Nephron (organoid): ENCODE data around the gene TMEM170B.

Experiments used
- H3K27ac Mint-ChIP-seq, 3 experiments: 2 replicates each; pipeline ENCODE4 v1.8.0; 2020; ENCODE audit warnings: mixed read lengths in 3 of 3, mild to moderate bottlenecking in 2 of 3, moderate library complexity in 1 of 3
- H3K27me3 Mint-ChIP-seq: 2 replicates; pipeline ENCODE4 v1.8.0; 2021; ENCODE audit warnings: low read depth, mild to moderate bottlenecking, moderate library complexity, mixed read lengths
- H3K36me3 Mint-ChIP-seq: 2 replicates; pipeline ENCODE4 v1.8.0; 2020; ENCODE audit warnings: low read depth, mixed read lengths
- H3K4me1 Mint-ChIP-seq: 2 replicates; pipeline ENCODE4 v1.8.0; 2020; ENCODE audit warnings: mixed read lengths
- H3K4me3 Mint-ChIP-seq, 3 experiments: 2 replicates each; pipeline ENCODE4 v1.8.0; 2020; ENCODE audit warnings: mild to moderate bottlenecking in 3 of 3, mixed read lengths in 3 of 3, moderate library complexity in 2 of 3
- H3K9me3 Mint-ChIP-seq: 2 replicates; pipeline ENCODE4 v1.8.0; 2020; ENCODE audit warnings: mixed read lengths
- TF ChIP-seq, protein P1 (sequence below), 3 experiments: fragments of 200-600 bp; sonication (generic); IDR thresholded peaks; one replicate each; pipeline ENCODE4 v1.5.0; 2021; ENCODE audit warnings: antibody characterized with exemption in 3 of 3; ENCODE audit not compliant: unreplicated experiment in 3 of 3

TMEM170B gene

DNA sequence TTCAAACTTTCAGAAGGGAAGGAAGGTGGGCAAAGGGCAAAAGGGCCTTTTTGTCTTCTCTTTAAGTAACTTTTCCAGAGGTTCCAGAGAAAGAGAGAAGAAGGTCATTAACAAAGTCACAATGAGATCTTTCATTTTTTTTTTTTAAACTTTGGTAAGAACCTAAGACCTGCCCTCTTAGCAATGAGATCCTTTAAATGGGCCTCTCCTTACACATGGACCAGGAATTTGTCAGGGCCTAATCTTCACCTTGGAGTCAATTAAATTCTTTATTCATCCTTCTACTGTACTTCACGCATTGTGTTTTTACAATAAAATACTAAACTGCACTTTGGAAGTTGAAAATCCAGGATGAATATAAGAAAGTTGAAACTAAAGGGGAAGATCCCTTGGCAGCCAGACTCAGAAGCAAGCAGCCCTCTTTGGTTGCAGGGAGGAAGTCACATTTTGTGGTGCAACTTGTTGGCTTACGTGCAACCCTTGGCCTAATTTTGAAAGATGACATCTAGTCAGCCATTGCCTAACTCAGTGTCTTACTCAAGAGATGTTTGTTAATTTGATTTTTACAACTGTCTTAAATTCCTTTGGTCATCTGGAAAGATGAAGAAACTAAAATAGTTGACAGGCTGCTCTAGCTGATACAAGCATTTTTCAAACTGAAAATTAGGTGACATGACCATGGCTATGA is 11.9 kb upstream of the TMEM170B start:
- Mint-ChIP-seq H3K27ac (no peak overlapping the region), H3K4me3 (no peak overlapping the region), H3K27me3 (no peaks in the 10 kb centered on the region), H3K36me3 (no peaks in the 10 kb centered on the region), H3K9me3 (no peaks in the 10 kb centered on the region), H3K4me1 (no peaks in the 10 kb centered on the region)
- TF ChIP-seq, protein P1, sequence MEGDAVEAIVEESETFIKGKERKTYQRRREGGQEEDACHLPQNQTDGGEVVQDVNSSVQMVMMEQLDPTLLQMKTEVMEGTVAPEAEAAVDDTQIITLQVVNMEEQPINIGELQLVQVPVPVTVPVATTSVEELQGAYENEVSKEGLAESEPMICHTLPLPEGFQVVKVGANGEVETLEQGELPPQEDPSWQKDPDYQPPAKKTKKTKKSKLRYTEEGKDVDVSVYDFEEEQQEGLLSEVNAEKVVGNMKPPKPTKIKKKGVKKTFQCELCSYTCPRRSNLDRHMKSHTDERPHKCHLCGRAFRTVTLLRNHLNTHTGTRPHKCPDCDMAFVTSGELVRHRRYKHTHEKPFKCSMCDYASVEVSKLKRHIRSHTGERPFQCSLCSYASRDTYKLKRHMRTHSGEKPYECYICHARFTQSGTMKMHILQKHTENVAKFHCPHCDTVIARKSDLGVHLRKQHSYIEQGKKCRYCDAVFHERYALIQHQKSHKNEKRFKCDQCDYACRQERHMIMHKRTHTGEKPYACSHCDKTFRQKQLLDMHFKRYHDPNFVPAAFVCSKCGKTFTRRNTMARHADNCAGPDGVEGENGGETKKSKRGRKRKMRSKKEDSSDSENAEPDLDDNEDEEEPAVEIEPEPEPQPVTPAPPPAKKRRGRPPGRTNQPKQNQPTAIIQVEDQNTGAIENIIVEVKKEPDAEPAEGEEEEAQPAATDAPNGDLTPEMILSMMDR (IDR thresholded peaks at IDR 0.05; ENCODE audit: unreplicated experiment in 3 of 3) = no peak

DNA sequence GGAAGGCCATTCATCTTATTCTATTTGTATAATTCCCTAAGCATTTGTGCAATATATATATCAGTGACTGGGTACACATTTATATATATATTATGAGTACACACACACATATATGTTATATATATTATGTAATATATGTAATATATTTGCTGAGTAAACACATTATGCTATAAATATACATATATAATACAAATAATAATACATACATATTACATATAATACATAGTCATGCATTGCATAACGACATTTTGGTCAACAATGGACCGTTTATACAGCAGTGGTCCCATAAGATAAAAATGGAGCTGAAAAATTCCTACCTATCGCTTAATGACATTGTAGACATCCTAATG is 11.4 kb upstream of the TMEM170B start:
- H3K36me3 Mint-ChIP-seq = no peaks in the 10 kb centered on the region
- no peaks in the 10 kb centered on the region for H3K9me3 Mint-ChIP-seq
- H3K4me1 Mint-ChIP-seq = no peaks in the 10 kb centered on the region
- TF ChIP-seq, protein P1 (IDR thresholded peaks at IDR 0.05; ENCODE audit: unreplicated experiment in 3 of 3) = no peak
- H3K4me3 Mint-ChIP-seq = no peak overlapping the region
- H3K27ac Mint-ChIP-seq = no peak overlapping the region
- no peaks in the 10 kb centered on the region for H3K27me3 Mint-ChIP-seq

DNA sequence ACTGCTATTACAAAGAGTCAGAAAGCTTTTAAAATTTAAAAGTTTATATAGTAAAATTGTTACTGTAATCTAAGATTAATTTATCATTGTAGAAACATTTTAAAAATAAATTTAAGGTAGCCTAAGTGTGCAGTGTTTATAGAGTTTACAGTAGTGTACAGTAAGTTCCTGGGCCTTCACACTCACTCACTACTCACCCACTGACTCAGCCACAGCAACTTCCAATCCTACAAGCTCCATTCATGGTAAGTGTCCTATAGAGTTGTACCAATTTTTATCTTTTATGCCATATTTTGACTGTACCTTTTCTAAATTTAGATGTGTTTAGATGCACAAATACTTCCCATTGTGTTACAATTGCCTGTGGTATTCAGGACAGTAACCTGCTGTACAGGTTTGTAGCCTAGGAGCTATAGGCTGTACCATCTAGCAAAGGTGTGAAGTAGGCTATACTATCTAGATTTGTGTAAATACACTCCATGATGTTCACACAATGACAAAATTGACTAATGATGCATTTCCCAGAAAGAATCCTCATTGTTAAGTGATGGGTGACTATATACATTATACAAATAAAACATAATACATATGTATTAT is 10.2 kb upstream of the TMEM170B start:
- Mint-ChIP-seq H3K4me1 (no peaks in the 10 kb centered on the region), H3K27me3 (peaks cover 9% of the 10 kb centered on the region), H3K27ac (no peak overlapping the region), H3K36me3 (no peaks in the 10 kb centered on the region), H3K9me3 (no peaks in the 10 kb centered on the region), H3K4me3 (no peak overlapping the region)
- TF ChIP-seq, protein P1 (IDR thresholded peaks at IDR 0.05; ENCODE audit: unreplicated experiment in 3 of 3) = no peak

DNA sequence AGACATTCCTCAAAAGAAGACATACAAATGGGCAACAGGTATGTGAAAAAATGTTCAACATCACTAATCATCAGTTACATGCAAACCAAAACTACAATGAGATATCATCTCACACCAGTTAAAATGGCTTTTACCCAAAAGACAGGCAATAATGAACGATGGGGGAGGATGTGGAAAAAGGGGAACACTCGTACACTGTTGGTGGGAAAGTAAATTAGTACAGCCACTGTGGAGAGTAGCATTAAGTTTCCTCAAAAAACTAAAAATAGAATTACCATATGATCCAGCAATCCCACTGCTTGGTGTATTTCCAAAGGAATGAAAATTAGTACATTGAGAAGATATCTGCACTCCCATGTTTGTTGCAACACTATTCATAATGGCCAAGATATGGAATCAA is 8.6 kb upstream of the TMEM170B start:
- no peak overlapping the region for H3K4me3 Mint-ChIP-seq
- H3K27ac Mint-ChIP-seq = no peak overlapping the region
- H3K36me3 Mint-ChIP-seq = no peaks in the 10 kb centered on the region
- H3K4me1 Mint-ChIP-seq = no peaks in the 10 kb centered on the region
- no peaks in the 10 kb centered on the region for H3K9me3 Mint-ChIP-seq
- TF ChIP-seq, protein P1 (IDR thresholded peaks at IDR 0.05; ENCODE audit: unreplicated experiment in 3 of 3) = no peak
- peaks cover 9% of the 10 kb centered on the region for H3K27me3 Mint-ChIP-seq

DNA sequence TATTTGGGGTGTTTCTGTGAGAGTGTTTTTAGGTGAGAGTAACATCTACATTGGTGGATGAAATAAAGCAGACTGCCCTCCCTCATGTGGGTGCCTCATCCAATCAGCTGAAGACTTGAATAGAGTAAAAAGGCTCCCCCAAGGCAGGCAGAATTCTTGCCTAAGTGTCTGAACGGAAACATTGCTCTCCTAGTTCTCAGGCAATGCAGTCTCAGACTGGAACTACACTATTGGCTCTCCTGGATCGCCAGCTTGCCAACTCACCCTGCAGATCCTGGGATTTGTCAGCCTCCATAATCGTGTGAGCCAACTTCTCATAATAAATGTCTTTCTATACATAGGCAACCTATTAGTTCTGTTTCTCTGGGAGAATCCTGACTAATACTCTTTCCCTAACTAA is 5.5 kb upstream of the TMEM170B start:
- TF ChIP-seq, protein P1 (IDR thresholded peaks at IDR 0.05; ENCODE audit: unreplicated experiment in 3 of 3) = no peak
- H3K4me1 Mint-ChIP-seq = no peaks in the 10 kb centered on the region
- no peak overlapping the region for H3K4me3 Mint-ChIP-seq
- H3K27me3 Mint-ChIP-seq = peaks cover 14% of the 10 kb centered on the region
- no peaks in the 10 kb centered on the region for H3K36me3 Mint-ChIP-seq
- no peaks in the 10 kb centered on the region for H3K9me3 Mint-ChIP-seq
- no peak overlapping the region for H3K27ac Mint-ChIP-seq

DNA sequence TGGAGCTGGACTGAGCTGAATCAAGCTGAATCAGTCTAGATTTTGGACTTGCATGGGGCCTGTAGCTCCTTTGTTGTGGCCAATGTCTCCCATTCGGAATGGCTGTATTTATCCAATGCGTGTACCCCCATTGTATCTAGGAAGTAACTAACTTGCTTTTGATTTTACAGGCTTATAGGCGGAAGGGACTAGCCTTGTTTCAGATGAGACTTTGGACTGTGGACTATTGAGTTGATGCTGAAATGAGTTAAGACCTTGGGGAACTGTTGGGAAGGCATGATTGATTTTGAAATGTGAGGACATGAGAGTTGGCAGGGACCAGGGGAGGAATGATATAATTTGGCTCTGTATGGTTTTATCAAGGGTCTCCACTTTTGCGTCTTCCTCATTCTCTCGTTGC is 3.0 kb upstream of the TMEM170B start:
- Mint-ChIP-seq H3K4me1 (no peaks in the 10 kb centered on the region), H3K36me3 (no peaks in the 10 kb centered on the region), H3K27ac (no peak overlapping the region), H3K27me3 (peaks cover 16% of the 10 kb centered on the region), H3K4me3 (peak overlapping the region in 2 of 3 experiments; percentile 52 to 70), H3K9me3 (no peaks in the 10 kb centered on the region)
- TF ChIP-seq, protein P1 (IDR thresholded peaks at IDR 0.05; ENCODE audit: unreplicated experiment in 3 of 3) = no peak
